K562 (cell line): ENCODE measurements around the gene ZNF362. TPM values are rescaled to one million over a fixed set of nuclear protein-coding genes. Genes with fewer than 3 reads are reported as not detected.

ENCODE experiments used
- ATAC-seq: fragments of 200-7000 bp; cut with Tn5 transposase; 3 replicates; pipeline ENCODE4 v1.9.1; 2020; ENCODE audit warnings: moderate library complexity
- BruUV-seq: library from RNA; stranded (reverse); fragments of 400-500 nt; replicated peaks from 2 replicates; lab custom pipeline; 2021; lab: Mats Ljungman, UMichigan
- CTCF ChIA-PET: fragments of 300-600 bp; formaldehyde crosslinking; extraction: SDS; loops from one replicate; lab custom pipeline; 2021; ENCODE audit warnings: low intra/inter-chr PET ratio; lab: Yijun Ruan, JAX
- POLR2A ChIA-PET: fragments of 300-600, 350-650 bp; sonication (Branson Sonifier 250); formaldehyde crosslinking; extraction: SDS; loops from one replicate; lab custom pipeline; 2021; ENCODE audit warnings: antibody characterized with exemption, inconsistent platforms; lab: Yijun Ruan, JAX
- DNase-seq, 4 experiments: peaks; one replicate each; pipeline versions ENCODE4 v3.0.0 to v3.0.0-alpha.2; 2011 to 2018; ENCODE audit warnings: low spot score in 3 of 4, mixed read lengths in 3 of 4; ENCODE audit errors: extremely low read depth in 1 of 4
- FAIRE-seq: peaks from 2 replicates; lab custom pipeline; 2011; peaks lifted over from hg19 to GRCh38; lab: Jason Lieb, UNC
- H2AFZ ChIP-seq: 2 replicates; pipeline ENCODE4 v1.6.0; 2011; ENCODE audit warnings: low read depth, low read length, control low read depth, inconsistent platforms
- H3K27ac ChIP-seq: fragments of 200-600 bp; 3 replicates; pipeline ENCODE4 v1.8.0; 2011; ENCODE audit warnings: low read depth, mild to moderate bottlenecking, control low read depth, inconsistent platforms, low read length, moderate library complexity, mixed read lengths; ENCODE audit errors: extremely low read depth
- H3K27me3 ChIP-seq, 2 experiments: fragments of 300-600 bp in 1 of 2; 2 replicates in 1 of 2; 3 replicates in 1 of 2; pipeline versions ENCODE4 v1.6.0 to v1.8.0; 2011; ENCODE audit warnings: inconsistent platforms in 2 of 2, low read length in 2 of 2, mild to moderate bottlenecking in 1 of 2, mixed read lengths in 1 of 2, moderate library complexity in 1 of 2; ENCODE audit not compliant: control insufficient read depth in 2 of 2, insufficient read depth in 2 of 2
- H3K36me3 ChIP-seq: fragments of 300-600 bp; 3 replicates; pipeline ENCODE4 v1.8.0; 2011; ENCODE audit warnings: mild to moderate bottlenecking, low read length, inconsistent platforms; ENCODE audit not compliant: control insufficient read depth, insufficient read depth
- H3K4me1 ChIP-seq, 2 experiments: fragments of 200-600 bp in 1 of 2; replicated peaks in 1 of 2; 2 replicates in 1 of 2; 3 replicates in 1 of 2; pipeline versions ENCODE4 v1.5.1 to v1.8.0; 2011; ENCODE audit warnings: inconsistent platforms in 2 of 2, low read length in 2 of 2, mild to moderate bottlenecking in 1 of 2, mixed read lengths in 1 of 2, moderate library complexity in 1 of 2; ENCODE audit not compliant: control insufficient read depth in 2 of 2, insufficient read depth in 2 of 2
- H3K4me2 ChIP-seq: 2 replicates; pipeline ENCODE4 v1.6.1; 2011; ENCODE audit warnings: low read length, control low read depth, inconsistent platforms, mixed read lengths; ENCODE audit not compliant: insufficient read depth
- H3K4me3 ChIP-seq: fragments of 200-600 bp; sonication (generic), shearing (Covaris generic); 2 replicates; pipeline ENCODE4 v1.5.1; 2016; ENCODE audit warnings: control low read depth, inconsistent platforms
- H3K79me2 ChIP-seq: fragments of 200-600 bp; 3 replicates; pipeline ENCODE4 v1.8.0; 2011; ENCODE audit warnings: low read length, inconsistent platforms; ENCODE audit not compliant: control insufficient read depth, insufficient read depth
- H3K9ac ChIP-seq, 2 experiments: 2 replicates each; pipeline versions ENCODE4 v1.6.0 to v1.6.1; 2011; ENCODE audit warnings: low read depth in 2 of 2, low read length in 2 of 2, control low read depth in 1 of 2, inconsistent platforms in 1 of 2, mild to moderate bottlenecking in 1 of 2, mixed read lengths in 1 of 2; ENCODE audit not compliant: insufficient read depth in 1 of 2
- H3K9me1 ChIP-seq: one replicate; pipeline ENCODE4 v1.6.0; 2011; ENCODE audit warnings: inconsistent platforms, mild to moderate bottlenecking, low read length, moderate library complexity; ENCODE audit not compliant: control insufficient read depth, insufficient read depth
- H3K9me3 ChIP-seq: replicated peaks from 2 replicates; pipeline ENCODE4 v1.5.1; 2011; ENCODE audit warnings: low read depth, low read length, inconsistent platforms; ENCODE audit not compliant: control insufficient read depth, insufficient read depth
- H4K20me1 ChIP-seq: replicated peaks from 2 replicates; pipeline ENCODE4 v1.6.1; 2011; ENCODE audit warnings: low read length, inconsistent platforms, mixed read lengths; ENCODE audit not compliant: control insufficient read depth, insufficient read depth
- CAMTA2 ChIP-seq: fragments of 250-450 bp; sonication (Bioruptor Pico); conservative IDR thresholded peaks from 2 replicates; pipeline ENCODE4 v1.5.1; 2022
- CHD2 ChIP-seq: IDR thresholded peaks from 2 replicates; pipeline ENCODE4 v1.6.1; 2011; ENCODE audit warnings: low read depth, low read length
- CREBBP ChIP-seq: IDR thresholded peaks from one replicate; pipeline ENCODE4 v1.6.1; 2012; ENCODE audit warnings: low read depth, mild to moderate bottlenecking, control low read depth, inconsistent platforms, low read length
- EZH2 ChIP-seq: IDR thresholded peaks from 2 replicates; pipeline ENCODE4 v1.6.1; 2012; ENCODE audit warnings: low read depth, mild to moderate bottlenecking, inconsistent platforms, low read length, borderline replicate concordance
- HDAC3 ChIP-seq: fragments of 450-650 bp; IDR thresholded peaks from 2 replicates; pipeline ENCODE4 v1.6.1; 2018; ENCODE audit warnings: borderline replicate concordance, mild to moderate bottlenecking, moderate library complexity; ENCODE audit not compliant: partially characterized antibody
- NFXL1 ChIP-seq: fragments of 450-650 bp; formaldehyde crosslinking; IDR thresholded peaks from 2 replicates; pipeline ENCODE4 v1.4.0; 2021; ENCODE audit warnings: mild to moderate bottlenecking
- RBM25 ChIP-seq: fragments of 200-400 bp; formaldehyde crosslinking; IDR thresholded peaks from 2 replicates; pipeline ENCODE4 v1.6.1; 2018; ENCODE audit warnings: low read length, low read depth, moderate library complexity; ENCODE audit not compliant: severe bottlenecking
- TBP ChIP-seq: optimal IDR thresholded peaks from 2 replicates; pipeline ENCODE3; 2011; ENCODE audit warnings: low read depth, low read length, improper control_type of control experiment
- ZNF184 ChIP-seq: sonication (generic); formaldehyde crosslinking; IDR thresholded peaks from 2 replicates; pipeline ENCODE4 v1.5.0; 2020; ENCODE audit warnings: missing genetic modification reagents
- ZNF41 ChIP-seq: fragments of 250-450 bp; sonication (Bioruptor Pico); conservative IDR thresholded peaks from 2 replicates; pipeline ENCODE4 v1.4.0; 2020; ENCODE audit warnings: mild to moderate bottlenecking
- WGBS: fragments of 100-300 bp; shearing (Covaris generic); methylation state at CpG from one replicate; pipeline ENCODE4 v1.1.6; 2016; ENCODE audit warnings: low coverage, mixed read lengths; ENCODE audit not compliant: insufficient coverage; ENCODE audit errors: missing lambda C conversion rate; 5-methylcytosine and 5-hydroxymethylcytosine counted together
- in situ Hi-C: fragments of 300-500 bp; cut with MboI; formaldehyde crosslinking; loops from 4 replicates; pipeline ENCODE4 v1.15.0; 2018; ENCODE audit warnings: inconsistent platforms, mixed read lengths
- intact Hi-C: fragments of 100-400 bp; cut with micrococcal nuclease; formaldehyde crosslinking; loops from 2 replicates; pipeline ENCODE4 v1.14.2; 2022
- polyA plus RNA-seq, 8 experiments: library from polyadenylated mRNA; depleted of rRNA in 4 of 8; stranded (reverse) in 5 of 8; unstranded in 3 of 8; fragments of >200 nt; fragmentation: Nextera tagmentation in 2 of 8; fragmentation: Illumina TruSeq in 1 of 8; extraction: Ambion mirVana in 2 of 8; extraction: Trizol in 1 of 8; gene quantifications; 2 replicates each; pipeline versions ENCODE4 v1.2.1 to v1.2.3, GENCODE V29; 2011 to 2014; ENCODE audit warnings: inconsistent platforms in 1 of 8, missing spikeins in 1 of 8
- total RNA-seq, 7 experiments: library from RNA; depleted of rRNA in 6 of 7; stranded (reverse); fragments of >200 nt in 6 of 7; fragmentation: Illumina TruSeq in 2 of 7; extraction: Trizol in 2 of 7; gene quantifications; 2 replicates each; pipeline versions ENCODE4 v1.2.1 to v1.2.3, GENCODE V29; 2011 to 2021; ENCODE audit warnings: low replicate concordance in 1 of 7
- TF ChIP-seq, protein P1 (sequence below): fragments of 250-450 bp; sonication (Bioruptor Pico); IDR thresholded peaks from 2 replicates; pipeline ENCODE4 v1.8.0; 2021; ENCODE audit warnings: mild to moderate bottlenecking, moderate library complexity

The ZNF362 gene
- total and polyA plus RNA-seq, 9 of the 15 experiments (the other 6 are each of a cell fraction or from before 2014, with no cell fraction given), result 0.01 to 1.1 (median 0.35) TPM; not detected in 1

DNA sequence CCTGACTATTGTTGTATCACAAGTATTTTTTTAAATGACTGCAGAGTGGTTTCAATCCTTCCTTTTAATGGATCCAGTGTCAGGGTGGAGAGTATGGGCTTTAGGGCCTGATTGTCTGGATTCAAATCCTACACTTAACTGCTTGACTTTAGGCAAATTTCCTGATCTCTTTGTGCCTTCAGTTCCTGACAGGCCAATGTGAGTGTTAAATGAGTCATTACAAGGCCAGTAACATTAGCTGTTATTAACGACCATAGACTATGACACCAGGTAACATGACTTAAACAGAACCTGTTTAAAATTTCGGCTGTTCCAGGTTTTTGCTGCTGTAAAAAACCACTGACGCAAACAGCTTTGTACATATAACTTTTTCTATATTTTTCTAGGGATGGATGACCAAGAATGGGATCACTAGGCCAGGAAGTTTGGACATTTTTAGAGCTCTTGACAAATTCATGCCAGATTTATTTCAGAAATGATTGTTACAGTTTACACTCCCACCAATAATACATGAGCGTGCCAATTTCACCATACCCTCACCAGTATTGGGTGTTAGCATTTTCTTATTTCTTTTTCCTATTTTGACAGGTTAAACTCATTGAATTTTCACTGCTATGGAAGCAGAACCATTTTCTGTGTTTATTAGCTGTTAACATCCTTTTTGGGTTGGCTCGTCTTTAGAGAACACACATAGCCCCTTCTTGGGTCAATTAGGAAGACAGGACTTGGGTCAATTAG is 11.3 kb downstream of the ZNF362 start:
- ChIA-PET CTCF (no interaction called here), POLR2A (interaction anchor here (0.7 to 1.5 kb wide), 2 partner anchors 21 to 1803 kb away, joined by 3 read pairs; no protein-coding TSS in a partner anchor)
- 6% methylated on average over 5 of the region's 5 CpGs for WGBS
- H3K4me3 ChIP-seq, result no peak overlapping the region
- intact Hi-C loops, result no loop called here
- peak; percentile 46 for FAIRE-seq
- BruUV-seq, result no TSS peak
- no peaks in the 10 kb centered on the region for H3K36me3 ChIP-seq
- DNase-seq, result no peak
- H3K4me2 ChIP-seq, result no peak overlapping the region
- H3K9me3 ChIP-seq, result no peaks in the 10 kb centered on the region
- H2AFZ ChIP-seq, result no peak overlapping the region
- no peak overlapping the region for H3K27ac ChIP-seq
- TF ChIP-seq ZNF184 (CRISPR knock-in tag) (no peak), CAMTA2 (CRISPR knock-in tag) (no peak), RBM25 (peak; percentile 96), ZNF41 (no peak)
- ATAC-seq, result no peak
- no peaks in the 10 kb centered on the region for H3K9me1 ChIP-seq
- peaks cover 3 to 40% of the 10 kb centered on the region in 2 experiments; a peak in 4 of 5 replicates for H3K27me3 ChIP-seq
- in situ Hi-C loops, result no loop called here
- H4K20me1 ChIP-seq, result peaks cover 12% of the 10 kb centered on the region; the same call in 1 of the 2 replicates
- H3K4me1 ChIP-seq, result 0 out of 5 replicates have a peak, but pooled peaks cover 0 to 2% of the 10 kb centered on the region in 2 experiments
- no peak overlapping the region for H3K9ac ChIP-seq
- H3K79me2 ChIP-seq, result no peaks in the 10 kb centered on the region

DNA sequence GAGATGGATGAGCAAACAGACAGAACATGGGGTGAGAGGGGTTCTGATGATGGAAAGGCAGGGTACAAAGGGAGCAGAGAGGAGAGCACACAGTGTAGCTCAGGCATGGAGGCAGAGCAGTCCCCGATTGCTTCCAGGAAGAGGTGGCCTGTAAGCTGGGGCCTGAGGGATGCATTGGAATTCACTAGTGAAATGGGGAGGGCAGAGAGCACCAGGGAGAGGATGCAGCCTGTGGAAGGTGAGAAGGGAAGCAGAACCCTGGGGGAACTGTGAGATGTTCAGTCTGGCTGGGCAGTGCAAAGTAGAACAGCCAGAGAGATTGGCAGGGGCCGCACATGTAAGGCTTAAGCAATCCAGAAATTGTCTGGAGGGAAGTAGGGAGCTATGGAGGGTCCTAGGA is 12.2 kb downstream of the ZNF362 start:
- in situ Hi-C loops, result no loop called here

More for the DNA sequence above, 12.2 kb downstream of the ZNF362 start:
- Histone ChIP-seq H3K27ac (no peak overlapping the region), H3K36me3 (no peaks in the 10 kb centered on the region), H3K27me3 (peaks cover 0 to 37% of the 10 kb centered on the region in 2 experiments; a peak in 4 of 5 replicates), H3K9me3 (no peaks in the 10 kb centered on the region), H3K9ac (no peak overlapping the region), H4K20me1 (peaks cover 14% of the 10 kb centered on the region; the same call in 1 of the 2 replicates), H2AFZ (no peak overlapping the region), H3K4me1 (0 out of 5 replicates have a peak, but pooled peaks cover 0 to 2% of the 10 kb centered on the region in 2 experiments), H3K4me2 (no peak overlapping the region), H3K9me1 (no peaks in the 10 kb centered on the region), H3K4me3 (no peak overlapping the region), H3K79me2 (no peaks in the 10 kb centered on the region)
- ChIA-PET POLR2A (interaction anchor here (0.7 to 1.5 kb wide), 3 partner anchors 11 to 1802 kb away, joined by 3 to 4 read pairs (median 3); no protein-coding TSS in a partner anchor), CTCF (no interaction called here)
- WGBS, result 3% methylated on average over 2 of the region's 2 CpGs
- TF ChIP-seq CHD2 (no peak), CREBBP (no peak), TBP (no peak), HDAC3 (no peak), NFXL1 (CRISPR knock-in tag) (no peak), EZH2 (no peak)
- TF ChIP-seq, protein P1, sequence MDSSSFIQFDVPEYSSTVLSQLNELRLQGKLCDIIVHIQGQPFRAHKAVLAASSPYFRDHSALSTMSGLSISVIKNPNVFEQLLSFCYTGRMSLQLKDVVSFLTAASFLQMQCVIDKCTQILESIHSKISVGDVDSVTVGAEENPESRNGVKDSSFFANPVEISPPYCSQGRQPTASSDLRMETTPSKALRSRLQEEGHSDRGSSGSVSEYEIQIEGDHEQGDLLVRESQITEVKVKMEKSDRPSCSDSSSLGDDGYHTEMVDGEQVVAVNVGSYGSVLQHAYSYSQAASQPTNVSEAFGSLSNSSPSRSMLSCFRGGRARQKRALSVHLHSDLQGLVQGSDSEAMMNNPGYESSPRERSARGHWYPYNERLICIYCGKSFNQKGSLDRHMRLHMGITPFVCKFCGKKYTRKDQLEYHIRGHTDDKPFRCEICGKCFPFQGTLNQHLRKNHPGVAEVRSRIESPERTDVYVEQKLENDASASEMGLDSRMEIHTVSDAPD, result no peak
- no peak for DNase-seq
- no TSS peak for BruUV-seq
- intact Hi-C loops, result no loop called here
- no peak for ATAC-seq
- no peak for FAIRE-seq
